NT2/D1 (cell line): Measurements from ENCODE around the gene SAC3D1.

Experiments used
- SUZ12 ChIP-seq: IDR thresholded peaks from 2 replicates; pipeline ENCODE4 v1.6.1; 2011; ENCODE audit not compliant: insufficient read length, insufficient read depth; ENCODE audit errors: extremely low read depth
- YY1 ChIP-seq: IDR thresholded peaks from 2 replicates; pipeline ENCODE4 v1.6.1; 2011; ENCODE audit not compliant: insufficient read length, insufficient read depth
- ZNF274 ChIP-seq: IDR thresholded peaks from 2 replicates; pipeline ENCODE4 v1.6.1; 2011; ENCODE audit warnings: mild to moderate bottlenecking, low read depth, low read length

GRCh38 chr11:65063532-65063931 is 22.5 kb downstream of the SAC3D1 start:
- TF ChIP-seq SUZ12 (no peak), ZNF274 (no peak), YY1 (no peak)
